ENCODE measurements around the gene NFAM1.

- TF ChIP-seq CTCF (IDR thresholded peaks at IDR 0.05) (no peak), POLR2A (IDR thresholded peaks at IDR 0.05) (no peak)
Observed at GRCh38 chr22:42452916-42453315, 20.7 kb upstream of the NFAM1 start.

All from uterus (tissue), 2 donors.